ENCODE data around the gene ARHGAP12.

ARHGAP12 gene

DNA sequence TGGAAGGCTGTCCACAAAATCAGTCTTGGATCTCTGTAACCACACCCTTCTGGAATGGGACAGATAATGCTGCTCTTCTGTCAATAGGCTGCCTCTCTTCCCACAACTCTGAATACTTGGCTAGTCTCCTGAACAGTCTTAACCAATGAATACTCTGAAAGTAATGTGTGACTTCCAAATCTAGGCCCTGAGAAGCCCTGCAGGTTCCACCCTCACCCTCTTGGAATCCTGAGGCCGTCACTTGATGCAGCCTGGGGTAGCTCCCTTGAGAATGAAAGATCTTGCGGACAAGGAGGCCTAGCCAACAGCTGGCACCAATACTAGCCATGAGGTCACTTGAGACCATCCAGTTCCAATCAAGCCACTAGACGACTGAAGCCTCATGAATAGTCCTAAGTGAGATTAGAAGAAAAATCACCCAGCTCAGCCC is 109.2 kb downstream of the ARHGAP12 start:
- no peak for TF ChIP-seq GABPA (IDR thresholded peaks at IDR 0.05; ENCODE audit: low read depth)
- no peak for TF ChIP-seq POLR2AphosphoS5 (IDR thresholded peaks at IDR 0.05; ENCODE audit: low read depth)
- TF ChIP-seq, protein P1, sequence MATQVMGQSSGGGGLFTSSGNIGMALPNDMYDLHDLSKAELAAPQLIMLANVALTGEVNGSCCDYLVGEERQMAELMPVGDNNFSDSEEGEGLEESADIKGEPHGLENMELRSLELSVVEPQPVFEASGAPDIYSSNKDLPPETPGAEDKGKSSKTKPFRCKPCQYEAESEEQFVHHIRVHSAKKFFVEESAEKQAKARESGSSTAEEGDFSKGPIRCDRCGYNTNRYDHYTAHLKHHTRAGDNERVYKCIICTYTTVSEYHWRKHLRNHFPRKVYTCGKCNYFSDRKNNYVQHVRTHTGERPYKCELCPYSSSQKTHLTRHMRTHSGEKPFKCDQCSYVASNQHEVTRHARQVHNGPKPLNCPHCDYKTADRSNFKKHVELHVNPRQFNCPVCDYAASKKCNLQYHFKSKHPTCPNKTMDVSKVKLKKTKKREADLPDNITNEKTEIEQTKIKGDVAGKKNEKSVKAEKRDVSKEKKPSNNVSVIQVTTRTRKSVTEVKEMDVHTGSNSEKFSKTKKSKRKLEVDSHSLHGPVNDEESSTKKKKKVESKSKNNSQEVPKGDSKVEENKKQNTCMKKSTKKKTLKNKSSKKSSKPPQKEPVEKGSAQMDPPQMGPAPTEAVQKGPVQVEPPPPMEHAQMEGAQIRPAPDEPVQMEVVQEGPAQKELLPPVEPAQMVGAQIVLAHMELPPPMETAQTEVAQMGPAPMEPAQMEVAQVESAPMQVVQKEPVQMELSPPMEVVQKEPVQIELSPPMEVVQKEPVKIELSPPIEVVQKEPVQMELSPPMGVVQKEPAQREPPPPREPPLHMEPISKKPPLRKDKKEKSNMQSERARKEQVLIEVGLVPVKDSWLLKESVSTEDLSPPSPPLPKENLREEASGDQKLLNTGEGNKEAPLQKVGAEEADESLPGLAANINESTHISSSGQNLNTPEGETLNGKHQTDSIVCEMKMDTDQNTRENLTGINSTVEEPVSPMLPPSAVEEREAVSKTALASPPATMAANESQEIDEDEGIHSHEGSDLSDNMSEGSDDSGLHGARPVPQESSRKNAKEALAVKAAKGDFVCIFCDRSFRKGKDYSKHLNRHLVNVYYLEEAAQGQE (IDR thresholded peaks at IDR 0.05; ENCODE audit: insufficient replicate concordance, low read depth), result no peak
- TF ChIP-seq, protein P2, sequence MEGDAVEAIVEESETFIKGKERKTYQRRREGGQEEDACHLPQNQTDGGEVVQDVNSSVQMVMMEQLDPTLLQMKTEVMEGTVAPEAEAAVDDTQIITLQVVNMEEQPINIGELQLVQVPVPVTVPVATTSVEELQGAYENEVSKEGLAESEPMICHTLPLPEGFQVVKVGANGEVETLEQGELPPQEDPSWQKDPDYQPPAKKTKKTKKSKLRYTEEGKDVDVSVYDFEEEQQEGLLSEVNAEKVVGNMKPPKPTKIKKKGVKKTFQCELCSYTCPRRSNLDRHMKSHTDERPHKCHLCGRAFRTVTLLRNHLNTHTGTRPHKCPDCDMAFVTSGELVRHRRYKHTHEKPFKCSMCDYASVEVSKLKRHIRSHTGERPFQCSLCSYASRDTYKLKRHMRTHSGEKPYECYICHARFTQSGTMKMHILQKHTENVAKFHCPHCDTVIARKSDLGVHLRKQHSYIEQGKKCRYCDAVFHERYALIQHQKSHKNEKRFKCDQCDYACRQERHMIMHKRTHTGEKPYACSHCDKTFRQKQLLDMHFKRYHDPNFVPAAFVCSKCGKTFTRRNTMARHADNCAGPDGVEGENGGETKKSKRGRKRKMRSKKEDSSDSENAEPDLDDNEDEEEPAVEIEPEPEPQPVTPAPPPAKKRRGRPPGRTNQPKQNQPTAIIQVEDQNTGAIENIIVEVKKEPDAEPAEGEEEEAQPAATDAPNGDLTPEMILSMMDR (IDR thresholded peaks at IDR 0.05; ENCODE audit: insufficient read depth, low read length), result no peak
- no peak for TF ChIP-seq SPI1 (IDR thresholded peaks at IDR 0.05; ENCODE audit: borderline replicate concordance, low read depth)
- Histone ChIP-seq H3K4me3 (replicated peaks; ENCODE audit: insufficient read depth, low read length) (no peak overlapping the region), H3K27ac (replicated peaks) (no peak overlapping the region), H3K27me3 (ENCODE audit: insufficient read depth, poor library complexity, severe bottlenecking) (no peaks in the 10 kb centered on the region)
- DNase-seq (ENCODE audit: low read depth in 1 of 2, low spot score in 1 of 2), result no peak

DNA sequence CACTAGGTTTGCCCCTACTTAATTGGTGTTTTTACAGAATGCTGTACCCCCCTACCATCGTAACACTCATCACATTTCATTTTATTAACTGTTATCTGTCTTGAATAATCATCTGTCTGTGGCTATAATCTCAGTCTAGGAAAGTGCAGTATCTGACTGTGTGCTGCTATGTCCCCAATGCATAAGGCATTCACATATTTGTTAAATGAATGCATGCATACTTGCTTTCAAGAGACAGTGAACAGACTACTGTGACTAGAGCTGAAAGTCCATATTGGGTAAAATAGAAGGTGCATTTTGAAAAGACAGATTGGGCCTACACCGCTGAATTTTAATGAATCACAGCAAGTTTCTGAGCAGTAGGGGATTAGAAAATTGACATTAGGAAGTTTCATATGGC is 112.3 kb downstream of the ARHGAP12 start:
- no peak overlapping the region for H3K4me3 ChIP-seq (replicated peaks; ENCODE audit: insufficient read depth, low read length)
- no peak overlapping the region for H3K27ac ChIP-seq (replicated peaks)
- no peaks in the 10 kb centered on the region for H3K27me3 ChIP-seq (ENCODE audit: insufficient read depth, poor library complexity, severe bottlenecking)
- no peak for DNase-seq (ENCODE audit: low read depth in 1 of 2, low spot score in 1 of 2)
- TF ChIP-seq, protein P2 (IDR thresholded peaks at IDR 0.05; ENCODE audit: insufficient read depth, low read length), result no peak
- TF ChIP-seq, protein P1 (IDR thresholded peaks at IDR 0.05; ENCODE audit: insufficient replicate concordance, low read depth), result no peak
- TF ChIP-seq POLR2AphosphoS5 (IDR thresholded peaks at IDR 0.05; ENCODE audit: low read depth) (no peak), GABPA (IDR thresholded peaks at IDR 0.05; ENCODE audit: low read depth) (no peak), SPI1 (IDR thresholded peaks at IDR 0.05; ENCODE audit: borderline replicate concordance, low read depth) (no peak)

DNA sequence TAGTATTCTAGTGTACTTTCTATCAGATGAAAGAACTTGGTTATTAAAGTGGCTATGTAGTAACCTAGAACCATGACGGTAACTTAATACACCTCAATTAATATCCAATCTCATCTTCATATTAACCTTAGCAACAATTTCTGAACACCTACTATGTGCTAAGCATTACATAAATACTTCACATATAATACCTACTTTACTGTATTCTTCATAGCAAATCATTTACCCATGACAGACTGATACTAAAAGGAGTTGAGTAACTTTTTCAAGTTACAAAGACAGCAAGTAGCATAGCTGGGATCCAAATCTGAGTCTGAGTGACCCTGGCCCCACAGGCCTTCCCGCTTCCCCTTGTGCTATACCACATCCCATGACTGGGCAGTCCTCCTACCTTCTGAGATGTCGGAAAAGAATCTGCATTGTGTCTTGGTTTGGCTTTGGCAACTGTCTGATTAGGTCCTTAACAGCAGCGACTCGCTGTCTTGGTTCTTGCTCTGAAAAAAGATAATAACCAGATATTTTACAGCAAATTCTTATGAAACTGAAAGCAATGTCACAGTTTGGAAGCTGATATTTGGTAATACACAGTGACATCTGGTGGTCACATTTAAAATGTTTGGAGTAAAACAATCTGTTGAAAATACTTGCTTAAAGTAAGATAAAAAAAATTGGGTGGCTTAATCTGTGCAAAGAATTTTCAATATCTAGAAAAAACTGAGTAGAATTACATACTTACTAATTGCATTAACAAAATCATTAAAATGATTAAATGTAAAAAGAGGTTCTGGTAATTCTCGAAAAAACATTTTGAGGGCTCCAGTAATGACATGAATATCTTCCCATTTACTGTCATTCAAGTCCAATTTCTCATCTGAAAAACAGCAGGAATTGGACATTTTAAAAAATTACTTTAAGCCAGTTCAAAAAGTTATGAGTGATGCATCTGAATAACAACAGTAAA is 120.1 kb downstream of the ARHGAP12 start:
- H3K27ac ChIP-seq (replicated peaks), result no peak overlapping the region
- no peak overlapping the region; the same call in 1 of the 2 replicates for H3K4me3 ChIP-seq (replicated peaks; ENCODE audit: insufficient read depth, low read length)
- peak; percentile 5 to 7 for DNase-seq (ENCODE audit: low read depth in 1 of 2, low spot score in 1 of 2)

More for the DNA sequence above, 120.1 kb downstream of the ARHGAP12 start:
- TF ChIP-seq GABPA (IDR thresholded peaks at IDR 0.05; ENCODE audit: low read depth), result no peak
- TF ChIP-seq, protein P2 (IDR thresholded peaks at IDR 0.05; ENCODE audit: insufficient read depth, low read length), result no peak
- TF ChIP-seq, protein P1 (IDR thresholded peaks at IDR 0.05; ENCODE audit: insufficient replicate concordance, low read depth), result no peak
- TF ChIP-seq SPI1 (IDR thresholded peaks at IDR 0.05; ENCODE audit: borderline replicate concordance, low read depth), result no peak
- no peaks in the 10 kb centered on the region for H3K27me3 ChIP-seq (ENCODE audit: insufficient read depth, poor library complexity, severe bottlenecking)
